Left renal pelvis (tissue), 4 donors: ENCODE measurements around the gene ZNRF3. TPM values are rescaled to one million over a fixed set of nuclear protein-coding genes. Genes with fewer than 3 reads are reported as not detected.
"Not testable (repeated sequence)": the region's sequence is repeated elsewhere in the genome, so short reads cannot be mapped to it uniquely, and the experiment has no call there.

Experiments
- DNase-seq, 4 donors: peaks; one replicate each; pipeline ENCODE4 v3.0.0-alpha.2; 2013; ENCODE audit warnings: low read depth in 4 of 4, low spot score in 3 of 4
- polyA plus RNA-seq, 4 donors: library from polyadenylated mRNA; unstranded; fragments of 120-200 nt; gene quantifications; one replicate each; pipeline ENCODE4 v1.2.1, GENCODE V29; 2013; ENCODE audit not compliant: insufficient read length in 4 of 4

Gene ZNRF3
- polyA plus RNA-seq = 10 to 100 TPM in 3 of 4 donors, 1 to 10 TPM in 1; 9.6 to 30.3 (median 29.2) TPM

GRCh38 chr22:28882878-28883656 is at the start of gene ZNRF3:
TSS of gene ZNRF3 (plus strand) at chr22:28883572. CDS start at chr22:28883767, 195 bp downstream.
- peak; percentile 84 to 89 (median 87) for DNase-seq

GRCh38 chr22:28835630-28836189 is 47.7 kb upstream of the ZNRF3 start:
- DNase-seq = no peak

- DNase-seq = no peak
Observed at GRCh38 chr22:28837640-28838039, 45.7 kb upstream of the ZNRF3 start.

- DNase-seq = no peak
Observed at GRCh38 chr22:28838971-28839370, 44.4 kb upstream of the ZNRF3 start.

- no peak for DNase-seq
Observed at GRCh38 chr22:28841111-28841510, 42.3 kb upstream of the ZNRF3 start.

- DNase-seq = no peak
Observed at GRCh38 chr22:28843633-28844032, 39.7 kb upstream of the ZNRF3 start.

- DNase-seq = not testable (repeated sequence)
Observed at GRCh38 chr22:28844277-28844676, 39.1 kb upstream of the ZNRF3 start.

GRCh38 chr22:28846994-28847393 is 36.4 kb upstream of the ZNRF3 start:
- DNase-seq = no peak

- DNase-seq = peak; percentile 61 to 73 (median 67)
Observed at GRCh38 chr22:28855355-28856094, 27.8 kb upstream of the ZNRF3 start.

GRCh38 chr22:28856095-28856455 is 27.3 kb upstream of the ZNRF3 start:
- no peak for DNase-seq

GRCh38 chr22:28857288-28857687 is 26.1 kb upstream of the ZNRF3 start:
- DNase-seq = no peak

- no peak for DNase-seq
Observed at GRCh38 chr22:28864878-28865596, 18.3 kb upstream of the ZNRF3 start.

GRCh38 chr22:28867191-28867590 is 16.2 kb upstream of the ZNRF3 start:
- no peak for DNase-seq

- DNase-seq = not testable (repeated sequence)
Observed at GRCh38 chr22:28868389-28868788, 15.0 kb upstream of the ZNRF3 start.

- DNase-seq = no peak
Observed at GRCh38 chr22:28869736-28870135, 13.6 kb upstream of the ZNRF3 start.

- no peak for DNase-seq
Observed at GRCh38 chr22:28873183-28873963, 10.0 kb upstream of the ZNRF3 start.

- DNase-seq = no peak
Observed at GRCh38 chr22:28874061-28874460, 9.3 kb upstream of the ZNRF3 start.

- DNase-seq = no peak
Observed at GRCh38 chr22:28874811-28875320, 8.5 kb upstream of the ZNRF3 start.

- no peak for DNase-seq
Observed at GRCh38 chr22:28882545-28882877, 861 bp upstream of the ZNRF3 start.

GRCh38 chr22:28883657-28883916 is 215 bp downstream of the ZNRF3 start:
- DNase-seq = no peak
